GM21528 (cell line): ENCODE data around the gene MRPL40.

Experiments
- ATAC-seq: cut with Tn5 transposase; IDR thresholded peaks from one replicate; pipeline ENCODE4 v1.9.1; 2021; ENCODE audit warnings: mild to moderate bottlenecking, moderate library complexity; ENCODE audit not compliant: unreplicated experiment, low FRiP score

The MRPL40 gene

GRCh38 chr22:19432133-19432851 is at the start of gene MRPL40:
TSS of gene MRPL40 (plus strand) at chr22:19432545. CDS start at chr22:19432555, 10 bp downstream.
- ATAC-seq = peak; percentile 80

GRCh38 chr22:19383292-19383691 is 49.1 kb upstream of the MRPL40 start:
- ATAC-seq = no peak

GRCh38 chr22:19385221-19385906 is 47.0 kb upstream of the MRPL40 start:
- no peak for ATAC-seq

- ATAC-seq = no peak
Measured at GRCh38 chr22:19386248-19386647, 46.1 kb upstream of the MRPL40 start.

GRCh38 chr22:19387038-19387437 is 45.3 kb upstream of the MRPL40 start:
- no peak for ATAC-seq

- ATAC-seq = no peak
Measured at GRCh38 chr22:19387575-19387974, 44.8 kb upstream of the MRPL40 start.

- no peak for ATAC-seq
Measured at GRCh38 chr22:19393704-19394103, 38.6 kb upstream of the MRPL40 start.

GRCh38 chr22:19394274-19395050 is 37.9 kb upstream of the MRPL40 start:
- no peak for ATAC-seq

GRCh38 chr22:19395276-19395675 is 37.1 kb upstream of the MRPL40 start:
- ATAC-seq = no peak

GRCh38 chr22:19396561-19396933 is 35.8 kb upstream of the MRPL40 start:
- ATAC-seq = no peak

- no peak for ATAC-seq
Measured at GRCh38 chr22:19396934-19397733, 35.2 kb upstream of the MRPL40 start.

GRCh38 chr22:19397734-19398104 is 34.6 kb upstream of the MRPL40 start:
- ATAC-seq = no peak

GRCh38 chr22:19398206-19398605 is 34.1 kb upstream of the MRPL40 start:
- ATAC-seq = no peak

- ATAC-seq = no peak
Measured at GRCh38 chr22:19398652-19399051, 33.7 kb upstream of the MRPL40 start.

- no peak for ATAC-seq
Measured at GRCh38 chr22:19400881-19401280, 31.5 kb upstream of the MRPL40 start.

GRCh38 chr22:19401483-19401882 is 30.9 kb upstream of the MRPL40 start:
- no peak for ATAC-seq

- ATAC-seq = no peak
Measured at GRCh38 chr22:19402642-19403191, 29.6 kb upstream of the MRPL40 start.

GRCh38 chr22:19404676-19405075 is 27.7 kb upstream of the MRPL40 start:
- ATAC-seq = no peak

GRCh38 chr22:19405133-19405532 is 27.2 kb upstream of the MRPL40 start:
- ATAC-seq = no peak

- ATAC-seq = no peak
Measured at GRCh38 chr22:19405652-19406051, 26.7 kb upstream of the MRPL40 start.
